IMR-90 (cell line): ENCODE results near the gene PGBD5. TPM values are rescaled to one million over a fixed set of nuclear protein-coding genes. Genes with fewer than 3 reads are reported as not detected.

Experiments
- ATAC-seq: fragments of 200-7000 bp; cut with Tn5 transposase; 2 replicates; pipeline ENCODE4 v1.9.1; 2020; ENCODE audit warnings: low read depth, mild to moderate bottlenecking, moderate library complexity
- BruUV-seq: library from RNA; stranded (reverse); fragments of 400-500 nt; replicated peaks from 2 replicates; lab custom pipeline; 2021; lab: Mats Ljungman, UMichigan
- CTCF ChIA-PET: fragments of 300-600 bp; formaldehyde crosslinking; extraction: SDS; loops from one replicate; lab custom pipeline; 2021; ENCODE audit warnings: antibody characterized with exemption; lab: Yijun Ruan, JAX
- POLR2A ChIA-PET: fragments of 300-600 bp; sonication (Branson Sonifier 250); formaldehyde crosslinking; loops from one replicate; lab custom pipeline; 2022; ENCODE audit warnings: antibody characterized with exemption; ENCODE audit not compliant: unreplicated experiment; lab: Charles Lee
- DNase-seq: peaks from one replicate; pipeline ENCODE4 v3.0.0; 2013
- H2AFZ ChIP-seq: replicated peaks from 2 replicates; pipeline ENCODE3; 2013; ENCODE audit warnings: low read length, mild to moderate bottlenecking; ENCODE audit not compliant: poor library complexity
- H2AK5ac ChIP-seq: 2 replicates; pipeline ENCODE4 v1.6.1; 2013; ENCODE audit warnings: low read depth, low read length, inconsistent platforms
- H2AK9ac ChIP-seq: replicated peaks from 2 replicates; pipeline ENCODE3; 2013; ENCODE audit warnings: mild to moderate bottlenecking, low read depth, low read length, moderate library complexity; ENCODE audit not compliant: poor library complexity
- H2BK120ac ChIP-seq: 2 replicates; pipeline ENCODE4 v1.6.1; 2013; ENCODE audit warnings: low read depth, low read length, inconsistent platforms
- H2BK15ac ChIP-seq: 3 replicates; pipeline ENCODE4 v1.6.1; 2013; ENCODE audit warnings: low read depth, low read length, inconsistent platforms
- H2BK20ac ChIP-seq: 2 replicates; pipeline ENCODE4 v1.6.1; 2013; ENCODE audit warnings: low read depth, mild to moderate bottlenecking, inconsistent platforms, low read length, moderate library complexity
- H2BK5ac ChIP-seq: 2 replicates; pipeline ENCODE4 v1.6.1; 2013; ENCODE audit warnings: mild to moderate bottlenecking, low read depth, low read length, inconsistent platforms; ENCODE audit not compliant: poor library complexity, severe bottlenecking
- H3K14ac ChIP-seq: replicated peaks from 2 replicates; pipeline ENCODE4 v1.6.1; 2013; ENCODE audit warnings: low read depth, low read length, inconsistent platforms
- H3K18ac ChIP-seq: 2 replicates; pipeline ENCODE4 v1.6.1; 2013; ENCODE audit warnings: low read depth, low read length, control low read depth
- H3K23ac ChIP-seq: 2 replicates; pipeline ENCODE4 v1.6.1; 2013; ENCODE audit warnings: low read depth, low read length, inconsistent platforms
- H3K27ac ChIP-seq: 2 replicates; pipeline ENCODE4 v1.5.1; 2013; ENCODE audit warnings: mild to moderate bottlenecking, control low read depth, low read length; ENCODE audit not compliant: insufficient read depth
- H3K27me3 ChIP-seq: 2 replicates; pipeline ENCODE4 v1.6.1; 2013; ENCODE audit warnings: low read length; ENCODE audit not compliant: control insufficient read depth, insufficient read depth
- H3K36me3 ChIP-seq: 2 replicates; pipeline ENCODE4 v1.6.1; 2013; ENCODE audit warnings: low read length, mixed read lengths; ENCODE audit not compliant: control insufficient read depth, insufficient read depth
- H3K4ac ChIP-seq: 2 replicates; pipeline ENCODE4 v1.6.1; 2013; ENCODE audit warnings: low read depth, low read length, inconsistent platforms
- H3K4me1 ChIP-seq: 2 replicates; pipeline ENCODE4 v1.6.1; 2013; ENCODE audit warnings: low read length, mixed read lengths; ENCODE audit not compliant: control insufficient read depth, insufficient read depth
- H3K4me2 ChIP-seq: 2 replicates; pipeline ENCODE4 v1.6.1; 2013; ENCODE audit warnings: low read depth, mild to moderate bottlenecking, control low read depth, low read length, moderate library complexity
- H3K4me3 ChIP-seq: 2 replicates; pipeline ENCODE4 v1.5.1; 2013; ENCODE audit warnings: low read depth, mild to moderate bottlenecking, control low read depth, low read length, moderate library complexity; ENCODE audit not compliant: insufficient read depth
- H3K56ac ChIP-seq: 2 replicates; pipeline ENCODE4 v1.6.1; 2013; ENCODE audit warnings: low read length, inconsistent platforms; ENCODE audit not compliant: insufficient read depth; ENCODE audit errors: extremely low read depth
- H3K79me1 ChIP-seq, 2 experiments: 2 replicates each; pipeline ENCODE4 v1.6.1; 2013; ENCODE audit warnings: low read length in 2 of 2, inconsistent platforms in 1 of 2, low read depth in 1 of 2
- H3K9ac ChIP-seq: 2 replicates; pipeline ENCODE4 v1.6.1; 2013; ENCODE audit warnings: low read depth, low read length, control low read depth
- H3K9me1 ChIP-seq: 2 replicates; pipeline ENCODE4 v1.6.1; 2013; ENCODE audit warnings: low read length, inconsistent platforms; ENCODE audit not compliant: insufficient read depth
- H3K9me3 ChIP-seq: 2 replicates; pipeline ENCODE4 v1.6.1; 2013; ENCODE audit warnings: low read length; ENCODE audit not compliant: control insufficient read depth, insufficient read depth
- H4K20me1 ChIP-seq: 2 replicates; pipeline ENCODE4 v1.6.1; 2013; ENCODE audit warnings: low read length, inconsistent platforms; ENCODE audit not compliant: insufficient read depth
- H4K5ac ChIP-seq: 2 replicates; pipeline ENCODE4 v1.6.1; 2013; ENCODE audit warnings: mild to moderate bottlenecking, low read depth, low read length, control low read depth
- H4K8ac ChIP-seq, 2 experiments: 2 replicates each; pipeline ENCODE4 v1.6.1; 2013; ENCODE audit warnings: low read depth in 2 of 2, low read length in 2 of 2, control low read depth in 1 of 2, inconsistent platforms in 1 of 2
- H4K91ac ChIP-seq: 2 replicates; pipeline ENCODE4 v1.6.1; 2013; ENCODE audit warnings: low read depth, low read length, inconsistent platforms; ENCODE audit not compliant: insufficient read depth
- BHLHE40 ChIP-seq: fragments of 150-350 bp; IDR thresholded peaks from 2 replicates; pipeline ENCODE4 v1.6.1; 2016; ENCODE audit warnings: mild to moderate bottlenecking, low read depth, low read length
- CEBPB ChIP-seq: IDR thresholded peaks from 2 replicates; pipeline ENCODE4 v1.6.1; 2012; ENCODE audit warnings: low read depth, low read length, improper control_type of control experiment
- CHD1 ChIP-seq: IDR thresholded peaks from 2 replicates; pipeline ENCODE4 v1.6.1; 2012; ENCODE audit warnings: low read depth, low read length, improper control_type of control experiment
- CTCF ChIP-seq: conservative IDR thresholded peaks from 2 replicates; pipeline ENCODE4 v1.5.1; 2012; ENCODE audit warnings: mild to moderate bottlenecking, low read depth, low read length, improper control_type of control experiment
- ELK1 ChIP-seq: fragments of 150-350 bp; IDR thresholded peaks from 2 replicates; pipeline ENCODE4 v1.6.1; 2016; ENCODE audit warnings: low read depth, mild to moderate bottlenecking, low read length, moderate library complexity, borderline replicate concordance
- FOS ChIP-seq: fragments of 150-350 bp; IDR thresholded peaks from 2 replicates; pipeline ENCODE4 v1.6.1; 2016; ENCODE audit warnings: low read depth, low read length
- MAZ ChIP-seq: IDR thresholded peaks from 2 replicates; pipeline ENCODE4 v1.6.1; 2012; ENCODE audit warnings: low read depth, mild to moderate bottlenecking, low read length, improper control_type of control experiment, moderate library complexity, borderline replicate concordance
- MXI1 ChIP-seq: IDR thresholded peaks from 2 replicates; pipeline ENCODE4 v1.6.1; 2012; ENCODE audit warnings: low read depth, mild to moderate bottlenecking, low read length, moderate library complexity, borderline replicate concordance
- POLR2A ChIP-seq: IDR thresholded peaks from 2 replicates; pipeline ENCODE4 v1.6.1; 2012; ENCODE audit warnings: mild to moderate bottlenecking, low read depth, low read length
- RAD21 ChIP-seq: IDR thresholded peaks from 2 replicates; pipeline ENCODE4 v1.6.1; 2012; ENCODE audit warnings: low read length, improper control_type of control experiment
- RFX5 ChIP-seq: IDR thresholded peaks from 2 replicates; pipeline ENCODE4 v1.8.0; 2012; ENCODE audit warnings: low read depth, mild to moderate bottlenecking, low read length, moderate library complexity
- WGBS, 2 experiments: methylation state at CpG; one replicate each; pipeline versions ENCODE4 v1.1.5 to v1.1.7; 2013; ENCODE audit warnings: missing lambda C conversion rate in 2 of 2; ENCODE audit not compliant: insufficient read length in 1 of 2; ENCODE audit errors: extremely low coverage in 2 of 2; 5-methylcytosine and 5-hydroxymethylcytosine counted together
- dilution Hi-C: fragments of 300-500 bp; cut with HindIII; formaldehyde crosslinking; loops from one replicate; pipeline ENCODE4 v1.14.3; 2018; ENCODE audit warnings: low sequenced_read_pairs; ENCODE audit not compliant: unreplicated experiment
- in situ Hi-C: fragments of 300-500 bp; cut with MboI; formaldehyde crosslinking; loops from 3 replicates; pipeline ENCODE4 v1.14.3; 2019; ENCODE audit warnings: low sequenced_read_pairs, inconsistent platforms, mixed read lengths
- intact Hi-C: fragments of 100-400 bp; cut with micrococcal nuclease; formaldehyde crosslinking; loops from 2 replicates; pipeline ENCODE4 v1.10.0; 2022
- polyA plus RNA-seq, 3 experiments: library from polyadenylated mRNA; depleted of rRNA; stranded (reverse); fragments of >200 nt; gene quantifications; 2 replicates each; pipeline ENCODE4 v1.2.3, GENCODE V29; 2012; ENCODE audit warnings: low replicate concordance in 1 of 3
- total RNA-seq: library from RNA; depleted of rRNA; stranded (reverse); fragments of >200 nt; gene quantifications from 2 replicates; pipeline ENCODE4 v1.2.3, GENCODE V29; 2012

Gene PGBD5
- total and polyA plus RNA-seq, 2 of the 4 experiments (the other 2 are of a cell fraction), result 0.18 to 0.36 TPM

GRCh38 chr1:230283678-230284077 is 142.5 kb downstream of the PGBD5 start:
- no TSS peak for BruUV-seq
- Histone ChIP-seq H3K4me3 (no peak overlapping the region), H2AK5ac (no peak overlapping the region), H3K23ac (no peak overlapping the region), H2BK20ac (no peak overlapping the region), H3K4ac (no peak overlapping the region), H3K79me1 (no peaks in the 10 kb centered on the region), H3K4me1 (no peaks in the 10 kb centered on the region), H3K9ac (no peak overlapping the region), H2BK120ac (no peak overlapping the region), H3K36me3 (peaks cover 22% of the 10 kb centered on the region), H2BK5ac (no peak overlapping the region), H4K91ac (no peak overlapping the region), H2AK9ac (no peak overlapping the region), H2BK15ac (no peak overlapping the region), H4K20me1 (no peaks in the 10 kb centered on the region), H3K18ac (no peak overlapping the region), H3K4me2 (no peak overlapping the region), H3K9me1 (no peaks in the 10 kb centered on the region; the same call in 1 of the 2 replicates), H3K56ac (no peak overlapping the region), H4K5ac (no peak overlapping the region), H3K9me3 (no peaks in the 10 kb centered on the region), H3K27me3 (no peaks in the 10 kb centered on the region), H3K14ac (no peak overlapping the region), H2AFZ (no peak overlapping the region), H4K8ac (no peak overlapping the region), H3K27ac (no peak overlapping the region)
- POLR2A ChIA-PET, result no interaction called here
- intact Hi-C loops, result no loop called here
- in situ Hi-C loops, result no loop called here
- dilution Hi-C loops, result no loop called here
- CTCF ChIA-PET, result no interaction called here
- ATAC-seq, result no peak
- no peak for TF ChIP-seq RAD21
- no peak for TF ChIP-seq CEBPB
- TF ChIP-seq BHLHE40, result no peak
- no peak for TF ChIP-seq RFX5
- TF ChIP-seq FOS, result no peak
- no peak for TF ChIP-seq POLR2A
- no peak for TF ChIP-seq CHD1
- TF ChIP-seq ELK1, result no peak
- no peak for TF ChIP-seq MXI1
- TF ChIP-seq CTCF, result no peak
- TF ChIP-seq MAZ, result no peak
- DNase-seq, result no peak
- 89% methylated on average over 3 of the region's 12 CpGs; no CpG with 5 or more reads in 1 of the 2 experiments for whole genome bisulfite sequencing, 2 experiments
